ENCODE results near the gene PI16. TPM values are rescaled to one million over a fixed set of nuclear protein-coding genes. Genes with fewer than 3 reads are reported as not detected.
A peak's percentile ranks its signal among the peaks of the same experiment; 100 is the strongest.

Gene PI16
- total RNA-seq = not detected

- ATAC-seq (peak; percentile 37), DNase-seq (no peak)
- Mint-ChIP-seq H3K9me3 (no peaks in the 10 kb centered on the region), H3K36me3 (ENCODE audit: low read depth) (no peaks in the 10 kb centered on the region), H3K27me3 (no peaks in the 10 kb centered on the region), H3K4me1 (ENCODE audit: low read depth) (peaks cover 33% of the 10 kb centered on the region), H3K27ac (no peak within 1 kb of the TSS), H3K4me3 (no peak within 1 kb of the TSS)
- intact Hi-C loops (cut with micrococcal nuclease) = no loop called here
- ChIA-PET CTCF (interaction anchor here (1.0 to 3.6 kb wide), 7 partner anchors 22 to 80 kb away, joined by 3 to 15 read pairs (median 4); partner anchors contain the start of genes C6orf89, FGD2 and PPIL1), POLR2A (interaction anchor here (0.8 to 1.1 kb wide), 2 partner anchors 10 to 16 kb away, joined by 3 to 4 read pairs; no protein-coding TSS in a partner anchor)
- TF ChIP-seq CTCF (IDR thresholded peaks at IDR 0.05) = no peak
Measured at GRCh38 chr6:36954262-36954931, at the start of gene PI16. Gene PI16 (plus strand): TSS chr6:36954738. CDS start chr6:36954761, 23 bp downstream.

- no peak for TF ChIP-seq CTCF (IDR thresholded peaks at IDR 0.05)
- peaks cover 28% of the 10 kb centered on the region for H3K36me3 Mint-ChIP-seq (ENCODE audit: low read depth)
- no peak overlapping the region for H3K4me3 Mint-ChIP-seq
- POLR2A ChIA-PET = interaction anchor here (0.9 to 1.4 kb wide), 3 partner anchors 8 to 76 kb away, joined by 3 read pairs; partner anchors contain the start of gene PPIL1
- no peaks in the 10 kb centered on the region for H3K9me3 Mint-ChIP-seq
- H3K27me3 Mint-ChIP-seq = no peaks in the 10 kb centered on the region
- H3K27ac Mint-ChIP-seq = no peak overlapping the region
- CTCF ChIA-PET = interaction anchor here (1.9 to 4.9 kb wide), 2 partner anchors 113 to 139 kb away, joined by 5 to 25 read pairs; no protein-coding TSS in a partner anchor
- peaks cover 3% of the 10 kb centered on the region for H3K4me1 Mint-ChIP-seq (ENCODE audit: low read depth)
- intact Hi-C loops (cut with micrococcal nuclease) = no loop called here
- ATAC-seq = no peak
- DNase-seq = no peak
Measured at GRCh38 chr6:36904851-36905393, 49.6 kb upstream of the PI16 start.

- POLR2A ChIA-PET = interaction anchor here (1.4 kb wide), 1 partner anchor 74 kb away, joined by 3 read pairs; no protein-coding TSS in a partner anchor
- no peaks in the 10 kb centered on the region for H3K9me3 Mint-ChIP-seq
- no peak overlapping the region for H3K27ac Mint-ChIP-seq
- no peak overlapping the region for H3K4me3 Mint-ChIP-seq
- TF ChIP-seq CTCF (IDR thresholded peaks at IDR 0.05) = no peak
- intact Hi-C loops (cut with micrococcal nuclease) = no loop called here
- ATAC-seq = no peak
- H3K27me3 Mint-ChIP-seq = no peaks in the 10 kb centered on the region
- CTCF ChIA-PET = interaction anchor here (1.9 to 4.9 kb wide), 2 partner anchors 111 to 141 kb away, joined by 5 to 25 read pairs; no protein-coding TSS in a partner anchor
- no peak for DNase-seq
- H3K4me1 Mint-ChIP-seq (ENCODE audit: low read depth) = peaks cover 6% of the 10 kb centered on the region
- H3K36me3 Mint-ChIP-seq (ENCODE audit: low read depth) = peaks cover 28% of the 10 kb centered on the region
Measured at GRCh38 chr6:36906539-36907325, 47.8 kb upstream of the PI16 start.

GRCh38 chr6:36907781-36908180 is 46.8 kb upstream of the PI16 start:
- no peak overlapping the region for H3K27ac Mint-ChIP-seq
- no peak for TF ChIP-seq CTCF (IDR thresholded peaks at IDR 0.05)
- CTCF ChIA-PET = interaction anchor here (4.9 kb wide), 1 partner anchor 110 kb away, joined by 25 read pairs; no protein-coding TSS in a partner anchor
- no peaks in the 10 kb centered on the region for H3K9me3 Mint-ChIP-seq
- no peak overlapping the region for H3K4me3 Mint-ChIP-seq
- POLR2A ChIA-PET = no interaction called here
- H3K27me3 Mint-ChIP-seq = no peaks in the 10 kb centered on the region
- intact Hi-C loops (cut with micrococcal nuclease) = no loop called here
- peaks cover 21% of the 10 kb centered on the region for H3K36me3 Mint-ChIP-seq (ENCODE audit: low read depth)
- ATAC-seq = no peak
- peaks cover 16% of the 10 kb centered on the region for H3K4me1 Mint-ChIP-seq (ENCODE audit: low read depth)
- no peak for DNase-seq

All from activated CD8-positive, alpha-beta T cell treated with anti-CD3 and anti-CD28 coated beads for 36 hours (primary cell).